Urinary bladder (tissue), 4 donors: ENCODE measurements around the gene IRAK2. TPM values are rescaled to one million over a fixed set of nuclear protein-coding genes. Genes with fewer than 3 reads are reported as not detected.
"Not testable (repeated sequence)": the region's sequence is repeated elsewhere in the genome, so short reads cannot be mapped to it uniquely, and the experiment has no call there.

ENCODE experiments used
- DNase-seq: peaks from one replicate; pipeline ENCODE4 v3.0.0-alpha.2; 2015; ENCODE audit errors: extremely low spot score
- H3K27ac ChIP-seq: one replicate; pipeline ENCODE4 v1.5.1; 2013; ENCODE audit warnings: low read depth, mild to moderate bottlenecking, moderate library complexity
- H3K36me3 ChIP-seq: one replicate; pipeline ENCODE4 v1.6.1; 2013; ENCODE audit warnings: mild to moderate bottlenecking, moderate library complexity; ENCODE audit not compliant: insufficient read depth
- H3K4me1 ChIP-seq: one replicate; pipeline ENCODE4 v1.6.1; 2013; ENCODE audit warnings: mild to moderate bottlenecking, moderate library complexity; ENCODE audit not compliant: insufficient read depth
- H3K4me3 ChIP-seq: one replicate; pipeline ENCODE4 v1.5.1; 2013; ENCODE audit warnings: low read depth, low read length
- WGBS: extraction: QIAGEN DNeasy Blood & Tissue Kit; methylation state at CpG from one replicate; pipeline ENCODE4 v1.1.7; 2013; 5-methylcytosine and 5-hydroxymethylcytosine counted together
- polyA plus RNA-seq: library from polyadenylated mRNA; stranded (reverse); fragments of 200-250 nt; gene quantifications from one replicate; pipeline ENCODE4 v1.2.3, GENCODE V29; 2013
- total RNA-seq: library from RNA; depleted of rRNA; stranded (reverse); fragments of >200 nt; gene quantifications from one replicate; pipeline ENCODE4 v1.2.3, GENCODE V29; 2014
- donor health status: healthy with polysubstance abuse.
- donor health status: healthy.

The IRAK2 gene
- total and polyA plus RNA-seq, 2 donors, result 2.9 to 4.1 TPM

DNA sequence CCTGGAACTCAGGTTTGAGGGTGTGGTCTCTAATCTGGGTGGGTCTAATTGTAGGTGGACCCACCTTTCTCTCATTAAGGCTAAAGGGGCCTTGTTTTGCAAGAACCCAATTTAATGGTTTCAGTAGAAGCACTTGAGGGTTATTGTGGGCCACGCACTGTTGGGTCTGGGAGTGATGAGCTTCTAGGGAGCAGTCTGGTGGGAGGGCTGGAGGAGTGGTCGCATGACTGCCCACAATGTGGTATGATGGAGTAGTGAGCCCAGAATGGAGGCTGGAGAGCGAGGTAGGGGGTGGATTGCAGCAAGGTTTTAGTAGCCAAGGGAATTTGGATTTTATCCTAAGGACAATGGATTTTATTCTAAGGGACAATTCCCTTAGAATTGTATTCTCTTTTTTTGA lies 86.3 kb downstream of the IRAK2 start:
- H3K4me3 ChIP-seq, result no peak overlapping the region
- 95% methylated on average over 3 of the region's 3 CpGs for WGBS
- peaks cover 2% of the 10 kb centered on the region for H3K4me1 ChIP-seq
- H3K36me3 ChIP-seq, result peaks cover 3% of the 10 kb centered on the region
- DNase-seq, result no peak
- no peak overlapping the region for H3K27ac ChIP-seq

DNA sequence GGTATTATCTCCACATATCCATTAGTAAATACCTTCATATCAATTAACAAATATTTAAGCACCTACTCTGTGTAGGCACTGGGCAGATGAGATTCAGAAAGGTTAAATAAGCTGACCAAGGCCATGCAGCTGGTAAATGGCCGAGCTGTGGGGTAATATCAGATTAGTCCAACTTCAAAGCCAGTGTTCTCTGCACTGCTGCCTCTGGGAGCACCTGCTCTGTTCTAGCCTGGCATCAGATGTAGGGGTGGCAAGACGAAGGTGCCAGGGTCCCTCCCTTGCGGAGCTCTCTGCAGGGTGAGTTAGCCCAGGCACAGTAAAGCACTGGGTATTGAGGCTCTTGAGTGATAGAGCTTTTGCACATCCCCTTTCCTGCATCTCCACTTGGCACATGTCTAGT lies 89.0 kb downstream of the IRAK2 start:
- no peak overlapping the region for H3K4me3 ChIP-seq
- peaks cover 3% of the 10 kb centered on the region for H3K36me3 ChIP-seq
- no peak overlapping the region for H3K27ac ChIP-seq
- peaks cover 2% of the 10 kb centered on the region for H3K4me1 ChIP-seq
- WGBS, result 93% methylated on average over 3 of the region's 3 CpGs
- no peak for DNase-seq

DNA sequence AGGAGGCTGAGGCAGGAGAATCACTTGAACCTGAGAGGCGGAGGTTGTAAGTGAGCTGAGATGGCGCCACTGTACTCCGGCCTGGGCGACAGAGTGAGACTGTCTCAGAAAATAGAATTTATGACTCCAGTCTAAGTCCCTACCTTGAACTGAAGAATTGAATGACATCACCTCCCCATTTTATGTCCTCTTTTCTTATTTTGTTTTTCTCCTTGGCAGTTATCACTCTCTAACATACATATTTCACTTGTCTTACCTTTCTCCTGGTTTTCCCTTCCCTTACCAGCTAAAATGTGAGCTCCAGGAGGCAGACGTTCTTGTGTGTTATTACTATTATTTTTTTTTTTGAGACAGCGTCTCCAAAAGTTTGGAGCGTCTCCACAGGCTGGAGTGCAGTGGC lies 91.1 kb downstream of the IRAK2 start:
- H3K4me1 ChIP-seq, result peaks cover 2% of the 10 kb centered on the region
- H3K27ac ChIP-seq, result no peak overlapping the region
- 92% methylated on average over 7 of the region's 7 CpGs for WGBS
- DNase-seq, result no peak
- H3K4me3 ChIP-seq, result no peak overlapping the region
- H3K36me3 ChIP-seq, result peaks cover 4% of the 10 kb centered on the region

DNA sequence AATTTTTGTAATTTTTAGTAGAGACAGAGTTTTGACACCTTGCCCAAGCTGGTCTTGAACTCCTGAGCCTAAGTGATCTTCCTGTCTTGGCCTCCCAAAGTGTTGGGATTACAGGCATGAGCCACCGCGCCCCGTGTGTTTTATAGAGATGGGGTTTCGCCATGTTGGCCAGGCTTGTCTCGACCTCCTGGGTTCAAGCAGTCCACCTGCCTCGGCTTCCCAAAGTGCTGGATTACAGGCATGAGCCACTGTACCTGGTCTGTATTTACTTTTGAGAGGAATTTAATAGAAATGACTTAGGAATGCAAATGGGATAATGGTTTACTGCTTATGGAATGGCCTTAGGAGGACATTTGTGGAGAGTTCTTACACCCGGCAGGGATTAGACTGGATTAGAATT lies 94.3 kb downstream of the IRAK2 start:
- H3K4me1 ChIP-seq, result no peaks in the 10 kb centered on the region
- no peak for DNase-seq
- no peak overlapping the region for H3K27ac ChIP-seq
- no peak overlapping the region for H3K4me3 ChIP-seq
- H3K36me3 ChIP-seq, result peaks cover 3% of the 10 kb centered on the region
- 93% methylated on average over 7 of the region's 7 CpGs for WGBS

DNA sequence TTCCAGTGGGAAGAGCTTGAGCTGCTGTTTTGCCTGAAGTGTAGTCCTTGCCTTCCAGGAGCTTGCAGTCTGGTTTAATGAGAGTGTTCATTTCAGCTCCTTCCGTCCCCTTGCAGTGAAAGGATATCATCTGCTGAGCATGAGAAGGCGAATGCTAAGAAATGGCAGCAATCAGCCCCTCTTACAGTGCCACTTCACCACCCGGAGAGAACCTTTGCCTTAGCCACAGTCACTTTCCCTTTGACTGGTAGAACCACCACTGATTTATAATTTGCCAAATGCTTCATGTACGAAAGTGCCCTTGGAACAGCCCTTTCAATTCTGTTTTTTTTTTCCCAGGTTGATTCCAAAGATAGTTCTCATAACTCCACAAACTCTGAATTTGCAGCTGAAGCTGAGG lies 95.1 kb downstream of the IRAK2 start:
- Histone ChIP-seq H3K4me3 (no peak overlapping the region), H3K27ac (no peak overlapping the region), H3K4me1 (no peaks in the 10 kb centered on the region), H3K36me3 (peaks cover 3% of the 10 kb centered on the region)
- DNase-seq, result no peak
- WGBS, result 84% methylated on average over 4 of the region's 4 CpGs

DNA sequence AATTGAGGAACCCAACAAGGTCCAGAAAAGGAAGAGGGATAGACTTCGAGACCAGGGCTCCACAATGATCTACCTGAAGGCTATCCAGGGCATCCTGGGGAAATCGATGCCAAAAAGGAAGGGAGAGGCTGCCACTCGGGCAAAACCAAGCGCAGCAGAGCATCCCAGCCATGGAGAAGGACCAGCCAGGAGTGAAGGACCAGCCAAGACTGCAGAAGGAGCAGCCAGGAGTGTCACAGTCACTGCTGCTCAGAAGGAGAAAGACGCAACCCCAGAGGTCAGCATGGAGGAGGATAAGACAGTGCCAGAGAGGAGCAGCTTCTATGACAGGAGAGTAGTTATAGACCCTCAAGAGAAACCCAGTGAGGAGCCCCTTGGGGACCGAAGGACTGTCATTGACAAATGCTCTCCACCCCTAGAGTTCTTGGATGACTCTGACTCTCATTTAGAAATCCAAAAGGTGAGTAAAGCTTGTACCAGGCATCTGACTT lies 95.5 kb downstream of the IRAK2 start:
- no peak for DNase-seq
- no peak overlapping the region for H3K4me3 ChIP-seq
- peaks cover 3% of the 10 kb centered on the region for H3K36me3 ChIP-seq
- H3K4me1 ChIP-seq, result no peaks in the 10 kb centered on the region
- 95% methylated on average over 6 of the region's 6 CpGs for WGBS
- no peak overlapping the region for H3K27ac ChIP-seq

DNA sequence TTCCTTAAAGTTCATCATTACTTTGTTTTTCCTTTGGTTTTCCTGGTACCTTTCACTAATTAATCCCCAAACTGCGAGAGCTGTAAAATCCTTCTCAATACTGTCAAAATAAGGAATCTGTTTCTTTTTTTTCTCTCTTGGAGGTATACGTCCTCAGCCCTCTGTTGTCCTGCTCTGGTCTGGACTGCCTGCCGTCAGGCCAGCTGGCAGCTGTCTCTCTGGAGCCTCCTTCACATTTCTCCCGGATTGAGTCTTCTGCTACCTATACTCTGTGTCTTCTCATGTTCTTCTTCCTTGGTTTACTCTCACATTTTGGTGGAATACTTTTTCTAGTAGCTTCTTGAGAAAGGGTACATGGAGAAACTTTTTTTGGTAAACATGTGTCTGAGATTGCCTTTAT lies 97.3 kb downstream of the IRAK2 start:
- H3K4me3 ChIP-seq, result no peak overlapping the region
- H3K4me1 ChIP-seq, result no peaks in the 10 kb centered on the region
- no peak for DNase-seq
- H3K27ac ChIP-seq, result no peak overlapping the region
- WGBS, result 71% methylated on average over 4 of the region's 4 CpGs
- peaks cover 3% of the 10 kb centered on the region for H3K36me3 ChIP-seq

DNA sequence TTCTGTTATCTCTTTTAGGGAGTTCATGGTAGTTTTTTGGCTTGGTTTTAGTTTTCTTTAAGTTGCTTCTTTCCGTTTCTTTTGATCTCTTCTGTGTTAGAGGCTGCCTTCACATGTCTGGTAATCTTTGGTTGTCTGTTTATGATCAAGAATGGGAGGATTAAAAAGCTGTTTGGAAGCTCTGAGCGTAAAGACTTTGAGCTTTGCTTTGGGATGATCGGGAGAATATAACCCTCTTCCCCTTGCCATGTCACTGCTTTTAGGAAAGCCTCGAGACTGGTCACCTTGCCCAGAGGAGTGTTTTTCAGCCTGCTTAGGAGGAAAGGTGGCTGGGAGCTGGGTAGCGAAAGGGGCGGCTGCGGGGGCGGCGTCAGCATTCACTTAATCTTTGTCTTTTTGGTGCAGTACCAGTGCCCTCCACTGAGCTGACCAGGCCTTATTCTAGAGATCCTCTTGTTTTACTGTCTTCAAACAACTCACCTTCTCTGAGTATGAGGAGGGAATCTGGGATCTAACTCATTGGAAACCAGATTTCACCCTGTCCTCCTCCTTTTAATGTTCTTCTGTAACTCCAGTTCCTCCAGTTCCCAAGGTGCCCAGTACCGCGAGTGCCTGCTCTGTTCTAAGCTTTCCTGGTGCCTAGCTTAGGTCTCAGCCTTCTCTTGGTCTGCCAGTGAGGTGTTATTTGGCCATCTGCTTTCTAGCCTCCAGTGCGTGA lies 99.1 kb downstream of the IRAK2 start:
- no peak for DNase-seq
- peaks cover 3% of the 10 kb centered on the region for H3K36me3 ChIP-seq
- WGBS, result 33% methylated on average over 12 of the region's 12 CpGs
- no peaks in the 10 kb centered on the region for H3K4me1 ChIP-seq
- peak overlapping the region; percentile 68 for H3K27ac ChIP-seq
- H3K4me3 ChIP-seq, result no peak overlapping the region

DNA sequence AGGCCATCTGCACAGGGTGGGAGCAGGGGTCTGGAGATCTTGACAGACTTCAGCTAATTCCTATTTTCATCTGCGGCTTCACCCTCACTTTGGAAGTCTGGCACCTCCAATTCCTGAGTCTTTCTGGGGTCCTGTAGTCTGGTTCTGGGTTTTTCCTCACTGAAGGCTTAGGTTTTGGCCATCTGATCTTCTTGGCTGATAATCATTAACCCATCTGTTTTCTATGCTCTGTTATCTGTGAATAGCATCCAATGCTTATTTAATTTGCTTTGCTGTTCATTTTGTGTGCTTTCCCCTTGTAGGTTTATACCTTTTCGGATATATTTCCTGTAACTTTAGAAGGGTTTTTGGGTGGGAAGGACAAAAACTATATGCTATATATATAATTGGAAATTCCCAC lies 101.1 kb downstream of the IRAK2 start:
- Histone ChIP-seq H3K36me3 (peaks cover 2% of the 10 kb centered on the region), H3K4me1 (no peaks in the 10 kb centered on the region), H3K27ac (no peak overlapping the region), H3K4me3 (no peak overlapping the region)
- DNase-seq, result no peak
- WGBS, result 93% methylated on average over 2 of the region's 2 CpGs

DNA sequence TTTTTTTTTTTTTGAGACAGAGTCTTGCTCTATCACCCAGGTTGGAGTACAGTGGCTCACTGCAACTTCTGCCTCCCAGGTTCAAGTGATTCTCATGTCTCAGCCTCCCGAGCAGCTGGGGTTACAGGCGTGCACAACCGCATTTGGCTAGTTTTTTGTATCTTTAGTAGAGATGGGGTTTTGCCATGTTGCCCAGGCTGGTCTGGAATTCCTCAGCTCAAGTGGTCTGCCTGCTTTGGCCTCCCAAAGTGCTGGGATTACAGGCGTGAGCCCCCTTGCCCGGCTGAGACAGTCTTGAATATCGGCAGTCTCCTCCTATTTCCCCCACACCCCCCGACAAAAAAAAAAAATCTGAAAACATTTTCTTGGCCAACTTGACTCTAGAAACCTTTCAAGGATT lies 102.2 kb downstream of the IRAK2 start:
- WGBS, result 82% methylated on average over 7 of the region's 7 CpGs
- not testable (repeated sequence) for H3K36me3 ChIP-seq, DNase-seq

DNA sequence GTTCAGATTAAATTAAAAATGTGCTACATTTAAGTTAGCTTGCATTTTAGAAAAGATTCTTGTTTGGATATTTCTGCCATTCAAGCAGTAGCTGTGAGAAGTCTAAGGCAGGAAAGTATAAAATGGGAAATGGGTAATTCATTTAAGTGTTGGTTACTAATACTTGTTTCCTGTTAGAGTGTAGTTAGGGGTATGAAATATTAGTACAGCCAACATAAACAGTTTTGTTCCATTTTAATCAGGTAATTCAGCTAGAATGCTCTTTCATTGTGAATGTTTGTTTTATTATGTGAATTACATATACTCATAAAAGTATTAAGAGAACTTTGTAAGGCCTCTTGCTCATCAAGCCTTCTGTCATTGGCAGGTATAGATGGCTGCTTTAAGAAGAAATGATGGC lies 103.4 kb downstream of the IRAK2 start:
- Histone ChIP-seq H3K4me3 (no peak overlapping the region), H3K4me1 (no peaks in the 10 kb centered on the region), H3K36me3 (no peaks in the 10 kb centered on the region), H3K27ac (no peak overlapping the region)
- no peak for DNase-seq

More for the DNA sequence above, 102.2 kb downstream of the IRAK2 start:
- not testable (repeated sequence) for H3K4me1 ChIP-seq, H3K4me3 ChIP-seq, H3K27ac ChIP-seq

DNA sequence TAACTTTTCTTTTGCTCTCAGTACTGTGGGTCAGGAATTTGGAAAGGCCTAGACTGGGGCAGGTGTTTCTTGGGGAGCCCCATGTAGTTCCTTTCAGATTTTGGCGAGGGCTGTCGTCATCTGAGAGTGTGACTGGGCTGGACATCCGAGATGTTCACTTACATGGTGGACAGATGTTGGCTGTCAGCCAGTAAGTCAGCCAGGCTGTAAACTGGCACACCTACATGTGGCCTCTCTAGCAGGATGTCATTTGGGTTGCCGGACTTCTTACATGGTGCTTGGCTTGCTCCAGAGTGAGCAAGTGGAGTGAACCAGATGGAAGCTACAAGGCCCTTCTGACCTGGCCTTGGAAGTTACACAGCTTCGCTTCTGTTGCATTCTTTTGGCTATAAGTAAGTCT lies 104.2 kb downstream of the IRAK2 start:
- 88% methylated on average over 5 of the region's 5 CpGs for WGBS
- H3K27ac ChIP-seq, result no peak overlapping the region
- H3K36me3 ChIP-seq, result no peaks in the 10 kb centered on the region
- no peak for DNase-seq
- no peak overlapping the region for H3K4me3 ChIP-seq
- no peaks in the 10 kb centered on the region for H3K4me1 ChIP-seq

DNA sequence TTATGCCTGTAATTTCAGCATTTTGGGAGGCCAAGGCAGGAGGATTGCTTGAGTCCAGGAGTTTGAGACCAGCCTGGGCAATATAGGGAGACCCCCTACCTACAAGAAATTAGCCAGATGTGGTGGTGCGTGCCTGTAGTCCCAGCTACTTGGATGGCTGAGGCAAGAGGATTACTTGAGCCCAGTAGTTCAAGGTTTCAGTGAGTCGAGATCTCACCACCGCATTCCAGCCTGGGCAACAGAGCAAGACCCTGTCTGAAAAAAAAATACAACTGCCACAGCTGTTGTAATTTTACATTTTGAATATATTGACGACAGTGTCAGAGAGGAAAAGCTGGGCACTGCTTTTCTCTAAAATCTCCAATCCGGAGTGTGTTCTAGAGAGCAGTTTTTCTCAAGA lies 104.7 kb downstream of the IRAK2 start:
- H3K27ac ChIP-seq, result no peak overlapping the region
- 97% methylated on average over 5 of the region's 5 CpGs for WGBS
- no peak for DNase-seq
- no peaks in the 10 kb centered on the region for H3K36me3 ChIP-seq
- H3K4me1 ChIP-seq, result no peaks in the 10 kb centered on the region
- H3K4me3 ChIP-seq, result no peak overlapping the region

DNA sequence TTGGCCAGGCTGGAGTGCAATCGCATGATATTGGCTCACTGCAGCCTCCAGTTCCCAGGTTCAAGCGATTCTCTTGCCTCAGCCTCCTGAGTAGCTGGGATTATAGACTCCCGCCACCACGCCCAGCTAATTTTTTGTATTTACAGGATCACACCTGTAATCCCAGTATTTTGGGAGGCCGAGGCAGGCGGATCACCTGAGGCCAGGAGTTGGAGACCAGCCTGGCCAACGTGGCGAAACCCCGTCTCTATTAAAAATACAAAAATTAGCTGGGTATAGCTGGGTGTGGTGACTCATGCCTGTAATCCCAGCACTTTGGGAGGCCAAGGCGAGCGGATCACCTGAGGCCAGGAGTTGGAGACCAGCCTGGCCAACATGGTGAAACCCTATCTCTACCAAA lies 107.8 kb downstream of the IRAK2 start:
- not testable (repeated sequence) for H3K4me3 ChIP-seq, H3K4me1 ChIP-seq, DNase-seq, H3K36me3 ChIP-seq, H3K27ac ChIP-seq
- WGBS, result 97% methylated on average over 11 of the region's 11 CpGs

DNA sequence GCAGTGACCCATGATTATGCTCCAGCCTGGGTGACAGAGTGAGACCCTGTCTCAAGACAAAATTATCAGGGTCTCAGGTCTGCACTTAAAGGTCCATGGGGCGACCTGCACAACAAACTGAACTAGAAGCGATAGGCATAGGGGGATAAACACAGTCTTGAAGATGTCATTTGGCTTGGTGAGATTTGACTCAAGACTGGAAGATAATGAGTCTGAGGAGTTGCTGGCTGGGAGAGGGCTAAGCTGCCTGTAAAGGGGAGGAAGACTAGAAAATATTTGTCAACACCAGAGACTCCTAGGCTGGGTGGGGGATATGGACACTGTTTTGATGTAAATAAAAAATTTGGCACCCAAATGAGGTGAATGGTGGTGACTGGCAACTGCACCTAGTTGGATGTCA lies 108.3 kb downstream of the IRAK2 start:
- WGBS, result 93% methylated on average over 2 of the region's 2 CpGs
- no peak overlapping the region for H3K27ac ChIP-seq
- H3K36me3 ChIP-seq, result no peaks in the 10 kb centered on the region
- peaks cover 2% of the 10 kb centered on the region for H3K4me1 ChIP-seq
- DNase-seq, result no peak
- H3K4me3 ChIP-seq, result no peak overlapping the region
